ENCODE measurements around the gene SYT2. TPM values are rescaled to one million over a fixed set of nuclear protein-coding genes. Genes with fewer than 3 reads are reported as not detected.

Gene SYT2
- total and polyA plus RNA-seq, 9 of the 15 experiments (the other 6 are each of a cell fraction or from before 2014, with no cell fraction given): not detected

GRCh38 chr1:202681736-202682420 lies 28.4 kb downstream of the SYT2 start (continued):
- TF ChIP-seq CTCF (IDR thresholded peaks at IDR 0.05 in 2 of 3, conservative IDR thresholded peaks at IDR 0.05 in 1 of 3; ENCODE audit: insufficient read depth in 2 of 3, low read depth in 1 of 3, low read length in 3 of 3): no peak
- no peak for TF ChIP-seq MAFF (IDR thresholded peaks at IDR 0.05; ENCODE audit: low read length)
- no peak for TF ChIP-seq TRIM28 (IDR thresholded peaks at IDR 0.05)
- TF ChIP-seq XRCC5 (IDR thresholded peaks at IDR 0.05; ENCODE audit: low read depth, low read length): no peak
- no peak for TF ChIP-seq CBFB (CRISPR knock-in tag; IDR thresholded peaks at IDR 0.05)
- no peak for TF ChIP-seq ZNF12 (CRISPR knock-in tag; IDR thresholded peaks at IDR 0.05)
- TF ChIP-seq ZNF586 (CRISPR knock-in tag; conservative IDR thresholded peaks at IDR 0.05): no peak
- TF ChIP-seq TCF15 (CRISPR knock-in tag; IDR thresholded peaks at IDR 0.05): no peak
- TF ChIP-seq, protein P1, sequence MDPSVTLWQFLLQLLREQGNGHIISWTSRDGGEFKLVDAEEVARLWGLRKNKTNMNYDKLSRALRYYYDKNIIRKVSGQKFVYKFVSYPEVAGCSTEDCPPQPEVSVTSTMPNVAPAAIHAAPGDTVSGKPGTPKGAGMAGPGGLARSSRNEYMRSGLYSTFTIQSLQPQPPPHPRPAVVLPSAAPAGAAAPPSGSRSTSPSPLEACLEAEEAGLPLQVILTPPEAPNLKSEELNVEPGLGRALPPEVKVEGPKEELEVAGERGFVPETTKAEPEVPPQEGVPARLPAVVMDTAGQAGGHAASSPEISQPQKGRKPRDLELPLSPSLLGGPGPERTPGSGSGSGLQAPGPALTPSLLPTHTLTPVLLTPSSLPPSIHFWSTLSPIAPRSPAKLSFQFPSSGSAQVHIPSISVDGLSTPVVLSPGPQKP (CRISPR knock-in tag; IDR thresholded peaks at IDR 0.05): no peak
- no peak for TF ChIP-seq CBX8 (IDR thresholded peaks at IDR 0.05; ENCODE audit: borderline replicate concordance, extremely low read depth, low read depth, low read length, poor library complexity, severe bottlenecking)
- no peak for TF ChIP-seq BACH1 (tag; IDR thresholded peaks at IDR 0.05)
- no peak for TF ChIP-seq CBFA2T2 (conservative IDR thresholded peaks at IDR 0.05)
- TF ChIP-seq HCFC1 (IDR thresholded peaks at IDR 0.05; ENCODE audit: low read depth, low read length): no peak
- TF ChIP-seq RNF2 (IDR thresholded peaks at IDR 0.05): no peak
